Measurements from ENCODE around the gene FAM110D.

Gene FAM110D

DNA sequence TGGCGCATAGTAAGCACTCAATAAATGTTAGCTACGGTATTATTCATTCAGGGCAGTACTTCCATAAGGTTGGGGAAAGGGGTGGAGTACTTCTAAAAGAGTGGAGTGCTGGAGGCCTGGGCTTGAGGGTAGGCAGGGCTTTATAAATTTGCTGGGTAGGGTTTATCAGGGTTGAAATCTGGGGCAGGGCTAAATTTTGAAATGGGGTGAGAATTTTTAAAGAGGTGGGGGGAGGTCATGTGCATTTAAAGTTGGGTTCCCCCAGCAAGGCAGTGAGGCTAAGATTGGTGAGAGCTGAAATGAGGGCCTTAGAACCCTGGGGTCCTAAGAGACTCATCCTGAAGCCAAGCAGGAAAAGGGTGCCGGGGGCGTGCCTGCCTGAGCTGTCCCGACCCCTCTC lies 41.5 kb downstream of the FAM110D start:
- Mint-ChIP-seq H3K27me3 (peaks cover 9% of the 10 kb centered on the region), H3K4me3 (no peak overlapping the region), H3K36me3 (no peaks in the 10 kb centered on the region), H3K27ac (no peak overlapping the region), H3K4me1 (peaks cover 2% of the 10 kb centered on the region), H3K9me3 (no peaks in the 10 kb centered on the region)
- DNase-seq (ENCODE audit: low spot score in 2 of 2) (no peak), ATAC-seq (ENCODE audit: low read depth) (no peak)

DNA sequence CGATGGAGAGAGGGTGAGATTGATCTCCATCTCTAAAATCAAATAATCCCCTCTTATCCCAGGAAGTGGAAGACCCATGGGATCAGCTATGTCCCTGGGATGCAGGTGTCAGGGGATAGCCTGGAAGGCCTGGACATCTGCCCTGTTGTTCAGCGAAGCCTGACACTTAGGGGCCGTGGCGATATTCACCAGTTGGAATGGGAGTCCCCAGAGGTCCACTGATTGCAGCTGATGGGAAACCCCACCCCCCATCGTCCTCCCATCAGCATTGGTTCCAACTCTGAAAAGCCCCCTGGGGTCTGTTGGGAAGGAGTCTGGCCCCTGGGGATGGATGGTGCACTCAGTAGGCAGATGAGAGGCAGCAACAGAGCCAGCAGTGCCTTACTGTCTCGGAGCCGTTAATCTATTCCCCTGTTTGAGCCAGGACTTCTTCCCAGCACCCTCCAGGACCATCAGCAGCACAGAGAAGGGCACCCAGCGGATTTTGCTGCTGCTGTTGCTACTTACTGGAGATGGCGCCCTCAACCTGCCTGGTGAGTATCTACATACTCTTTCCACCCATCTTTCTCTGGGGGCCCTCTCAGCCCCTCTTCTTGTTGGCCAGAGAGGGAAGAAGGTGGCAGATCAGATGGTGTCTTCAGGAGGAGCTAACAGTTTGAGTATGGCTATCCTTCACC lies 44.9 kb downstream of the FAM110D start:
- H3K4me1 Mint-ChIP-seq: peaks cover 2% of the 10 kb centered on the region
- DNase-seq (ENCODE audit: low spot score in 2 of 2) (no peak), ATAC-seq (ENCODE audit: low read depth) (no peak)
- H3K36me3 Mint-ChIP-seq: no peaks in the 10 kb centered on the region
- no peak overlapping the region for H3K27ac Mint-ChIP-seq
- no peaks in the 10 kb centered on the region for H3K9me3 Mint-ChIP-seq
- H3K4me3 Mint-ChIP-seq: no peak overlapping the region
- peaks cover 7% of the 10 kb centered on the region for H3K27me3 Mint-ChIP-seq

DNA sequence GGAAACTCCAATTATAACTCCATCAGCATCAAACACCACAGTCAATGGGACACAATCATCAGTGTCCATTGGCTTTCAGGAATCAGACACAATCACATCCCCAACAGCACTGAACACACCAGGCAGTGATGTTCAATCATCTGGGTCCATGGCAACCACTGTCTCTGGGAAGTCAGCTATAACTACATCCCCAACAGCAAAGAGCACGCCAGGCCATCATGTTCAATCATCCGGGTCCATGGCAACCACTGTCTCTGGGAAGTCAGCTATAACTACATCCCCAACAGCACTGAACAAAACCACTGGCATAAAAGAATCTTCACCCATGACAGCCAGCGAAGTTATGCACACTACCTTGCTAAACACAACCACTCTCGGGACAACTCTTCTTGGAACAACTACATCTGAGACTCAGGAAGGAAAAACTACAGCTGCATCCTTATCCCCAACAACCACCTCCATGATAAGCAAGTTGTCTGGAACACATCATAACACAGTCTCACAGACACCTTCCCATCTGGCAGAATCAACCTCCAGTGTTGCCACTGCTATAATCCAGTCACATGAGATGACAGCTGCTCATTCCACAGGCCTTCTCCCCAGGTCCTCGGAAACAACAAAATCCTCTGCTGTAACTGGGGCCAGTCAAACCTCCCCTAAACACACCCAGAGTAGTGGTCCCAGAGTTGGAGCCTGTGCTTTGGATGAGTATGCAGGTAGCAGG lies 51.4 kb downstream of the FAM110D start:
- no peak for ATAC-seq (ENCODE audit: low read depth)
- no peak overlapping the region for H3K27ac Mint-ChIP-seq
- H3K27me3 Mint-ChIP-seq: peaks cover 4% of the 10 kb centered on the region
- no peaks in the 10 kb centered on the region for H3K9me3 Mint-ChIP-seq
- no peaks in the 10 kb centered on the region for H3K4me1 Mint-ChIP-seq
- H3K36me3 Mint-ChIP-seq: no peaks in the 10 kb centered on the region
- DNase-seq (ENCODE audit: low spot score in 2 of 2): no peak
- H3K4me3 Mint-ChIP-seq: no peak overlapping the region

DNA sequence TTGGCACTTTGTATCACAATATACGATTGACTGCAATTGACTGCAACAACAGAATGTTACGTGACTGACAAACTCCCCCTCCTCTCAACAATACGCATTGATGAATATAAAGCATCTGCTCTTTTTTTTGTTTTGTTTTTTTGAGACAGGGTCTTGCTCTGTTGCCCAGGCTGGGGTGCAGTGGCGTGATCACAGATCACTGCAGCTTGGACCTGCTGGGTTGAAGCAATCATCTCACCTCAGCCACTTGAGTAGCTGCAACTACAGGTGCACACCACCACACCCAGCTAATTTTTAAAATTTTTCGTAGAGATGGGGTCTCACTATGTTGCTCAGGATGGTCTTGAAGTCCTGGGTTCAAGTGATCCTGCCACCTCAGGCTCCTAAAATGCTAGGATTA lies 53.8 kb downstream of the FAM110D start:
- no peaks in the 10 kb centered on the region for H3K36me3 Mint-ChIP-seq
- H3K27me3 Mint-ChIP-seq: peaks cover 5% of the 10 kb centered on the region
- H3K27ac Mint-ChIP-seq: no peak overlapping the region
- H3K4me1 Mint-ChIP-seq: no peaks in the 10 kb centered on the region
- ATAC-seq (ENCODE audit: low read depth) (no peak), DNase-seq (ENCODE audit: low spot score in 2 of 2) (no peak)
- H3K4me3 Mint-ChIP-seq: no peak overlapping the region
- H3K9me3 Mint-ChIP-seq: no peaks in the 10 kb centered on the region

DNA sequence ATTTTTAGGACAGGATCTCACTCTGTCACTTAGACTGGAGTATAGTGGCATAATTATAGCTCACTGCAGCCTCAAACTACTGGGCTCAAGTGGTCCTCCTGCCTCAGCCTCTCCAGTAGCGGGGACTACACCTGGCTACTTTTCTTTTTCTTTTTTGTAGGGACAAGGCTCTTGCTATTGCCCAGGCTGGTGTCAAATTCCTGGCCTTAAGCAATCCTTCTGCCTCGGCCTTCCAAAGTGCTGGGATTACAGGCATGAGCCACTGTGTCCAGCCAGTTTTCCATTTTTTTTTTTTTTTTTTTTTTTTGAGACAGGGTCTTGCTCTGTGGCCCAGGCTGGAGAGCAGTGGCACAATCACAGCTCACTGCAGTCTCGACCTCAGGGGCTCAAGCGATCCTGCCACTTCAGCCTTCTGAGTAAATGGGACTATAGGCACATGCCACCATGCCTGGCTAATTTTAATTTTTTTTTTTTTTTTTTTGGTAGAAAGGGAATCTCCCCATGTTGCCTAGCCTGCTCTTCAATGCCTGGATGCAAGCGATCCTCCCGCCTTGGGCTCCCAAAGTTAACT lies 54.5 kb downstream of the FAM110D start:
- no peaks in the 10 kb centered on the region for H3K36me3 Mint-ChIP-seq
- ATAC-seq (ENCODE audit: low read depth): no peak
- no peaks in the 10 kb centered on the region for H3K9me3 Mint-ChIP-seq
- H3K27me3 Mint-ChIP-seq: peaks cover 5% of the 10 kb centered on the region
- H3K4me3 Mint-ChIP-seq: no peak overlapping the region
- no peaks in the 10 kb centered on the region for H3K4me1 Mint-ChIP-seq
- DNase-seq (ENCODE audit: low spot score in 2 of 2): no peak
- no peak overlapping the region for H3K27ac Mint-ChIP-seq
